H9 (cell line): Measurements from ENCODE around the gene BTNL3. TPM values are rescaled to one million over a fixed set of nuclear protein-coding genes. Genes with fewer than 3 reads are reported as not detected.

Source experiments
- DNase-seq: peaks from one replicate; pipeline ENCODE4 v3.0.0-alpha.2; 2017
- H2AFZ ChIP-seq: one replicate; pipeline ENCODE4 v1.6.1; 2013; ENCODE audit warnings: mild to moderate bottlenecking, low read length, control low read depth, moderate library complexity
- H2AK5ac ChIP-seq: 2 replicates; pipeline ENCODE4 v1.6.1; 2013; ENCODE audit warnings: low read length, control low read depth, mixed read lengths; ENCODE audit not compliant: insufficient read length
- H2BK120ac ChIP-seq: one replicate; pipeline ENCODE4 v1.6.1; 2013; ENCODE audit warnings: low read depth, mild to moderate bottlenecking, low read length, control low read depth, inconsistent platforms; ENCODE audit not compliant: poor library complexity, severe bottlenecking
- H2BK12ac ChIP-seq: 2 replicates; pipeline ENCODE4 v1.6.1; 2013; ENCODE audit warnings: low read length, control low read depth, mixed read lengths, low read depth; ENCODE audit not compliant: insufficient read length
- H2BK15ac ChIP-seq: 2 replicates; pipeline ENCODE4 v1.6.1; 2013; ENCODE audit warnings: low read depth, low read length, control low read depth
- H2BK20ac ChIP-seq: one replicate; pipeline ENCODE4 v1.6.1; 2013; ENCODE audit warnings: low read depth, mild to moderate bottlenecking, low read length, control low read depth, inconsistent platforms; ENCODE audit not compliant: poor library complexity, severe bottlenecking
- H2BK5ac ChIP-seq: 2 replicates; pipeline ENCODE4 v1.6.1; 2013; ENCODE audit warnings: low read length, control low read depth, mixed read lengths; ENCODE audit not compliant: insufficient read length
- H3K14ac ChIP-seq: 2 replicates; pipeline ENCODE4 v1.6.1; 2013; ENCODE audit warnings: low read length, control low read depth; ENCODE audit not compliant: insufficient read depth
- H3K18ac ChIP-seq: 2 replicates; pipeline ENCODE4 v1.6.1; 2013; ENCODE audit warnings: low read depth, mild to moderate bottlenecking, mixed read lengths, low read length, control low read depth; ENCODE audit not compliant: insufficient read length
- H3K23ac ChIP-seq: 2 replicates; pipeline ENCODE4 v1.6.1; 2013; ENCODE audit warnings: low read length, control low read depth, mixed read lengths, low read depth; ENCODE audit not compliant: insufficient read length
- H3K23me2 ChIP-seq: 2 replicates; pipeline ENCODE4 v1.6.1; 2013; ENCODE audit warnings: low read depth, mild to moderate bottlenecking, mixed read lengths, low read length, control low read depth; ENCODE audit not compliant: insufficient read length, poor library complexity, severe bottlenecking
- H3K27ac ChIP-seq: 2 replicates; pipeline ENCODE4 v1.5.1; 2013; ENCODE audit warnings: low read length, control low read depth, mixed read lengths, low read depth; ENCODE audit not compliant: insufficient read length
- H3K27me3 ChIP-seq: 2 replicates; pipeline ENCODE4 v1.6.1; 2013; ENCODE audit warnings: low read length, control low read depth, inconsistent platforms; ENCODE audit not compliant: insufficient read depth
- H3K4ac ChIP-seq: 2 replicates; pipeline ENCODE4 v1.6.1; 2013; ENCODE audit warnings: low read depth, mild to moderate bottlenecking, control low read depth, inconsistent platforms, low read length, moderate library complexity
- H3K4me1 ChIP-seq: 2 replicates; pipeline ENCODE4 v1.6.1; 2013; ENCODE audit warnings: low read length, control low read depth, inconsistent platforms; ENCODE audit not compliant: insufficient read depth
- H3K4me2 ChIP-seq: 2 replicates; pipeline ENCODE4 v1.6.1; 2013; ENCODE audit warnings: low read length, control low read depth, mixed read lengths; ENCODE audit not compliant: insufficient read length, insufficient read depth
- H3K56ac ChIP-seq: 2 replicates; pipeline ENCODE4 v1.6.1; 2013; ENCODE audit warnings: low read depth, mild to moderate bottlenecking, mixed read lengths, low read length, control low read depth; ENCODE audit not compliant: insufficient read length
- H3K79me1 ChIP-seq: 2 replicates; pipeline ENCODE4 v1.6.1; 2013; ENCODE audit warnings: low read depth, mild to moderate bottlenecking, moderate library complexity, low read length, control low read depth, inconsistent platforms; ENCODE audit not compliant: insufficient read depth, poor library complexity, severe bottlenecking
- H3K79me2 ChIP-seq: 2 replicates; pipeline ENCODE4 v1.6.1; 2013; ENCODE audit warnings: low read length, control low read depth, inconsistent platforms; ENCODE audit not compliant: insufficient read depth
- H3K9ac ChIP-seq: 2 replicates; pipeline ENCODE4 v1.6.1; 2013; ENCODE audit warnings: low read length, control low read depth, mixed read lengths; ENCODE audit not compliant: insufficient read length; ENCODE audit errors: extremely low read depth
- H3K9me3 ChIP-seq: one replicate; pipeline ENCODE4 v1.6.1; 2013; ENCODE audit warnings: low read depth, low read length, inconsistent platforms; ENCODE audit not compliant: control insufficient read depth
- H3T11ph ChIP-seq: one replicate; pipeline ENCODE4 v1.6.1; 2013; ENCODE audit warnings: mild to moderate bottlenecking, low read length, control low read depth, inconsistent platforms
- H4K20me1 ChIP-seq: one replicate; pipeline ENCODE4 v1.6.1; 2013; ENCODE audit not compliant: control insufficient read depth, insufficient read length, insufficient read depth
- H4K5ac ChIP-seq: 2 replicates; pipeline ENCODE4 v1.6.1; 2013; ENCODE audit warnings: low read depth, mild to moderate bottlenecking, mixed read lengths, low read length, control low read depth; ENCODE audit not compliant: insufficient read length
- H4K8ac ChIP-seq: replicated peaks from 2 replicates; pipeline ENCODE4 v1.6.1; 2013; ENCODE audit warnings: low read length, control low read depth, mixed read lengths, low read depth; ENCODE audit not compliant: insufficient read length
- H4K91ac ChIP-seq: 2 replicates; pipeline ENCODE4 v1.6.1; 2013; ENCODE audit warnings: low read depth, mild to moderate bottlenecking, moderate library complexity, mixed read lengths, low read length, control low read depth; ENCODE audit not compliant: insufficient read length
- H3K27ac Mint-ChIP-seq, 3 experiments: 2 replicates in 2 of 3; 3 replicates in 1 of 3; pipeline ENCODE4 v1.8.0; 2020 to 2021; ENCODE audit warnings: mixed read lengths in 3 of 3, mild to moderate bottlenecking in 1 of 3, moderate library complexity in 1 of 3
- H3K27me3 Mint-ChIP-seq: 2 replicates; pipeline ENCODE4 v1.8.0; 2021; ENCODE audit warnings: low read depth, mild to moderate bottlenecking, moderate library complexity, mixed read lengths
- H3K36me3 Mint-ChIP-seq, 3 experiments: 2 replicates in 2 of 3; 3 replicates in 1 of 3; pipeline ENCODE4 v1.8.0; 2020 to 2021; ENCODE audit warnings: low read depth in 3 of 3, mixed read lengths in 3 of 3; ENCODE audit not compliant: insufficient read depth in 1 of 3
- H3K4me1 Mint-ChIP-seq, 2 experiments: 2 replicates each; pipeline ENCODE4 v1.8.0; 2020; ENCODE audit warnings: mixed read lengths in 2 of 2
- H3K4me3 Mint-ChIP-seq, 2 experiments: 2 replicates in 1 of 2; 3 replicates in 1 of 2; pipeline ENCODE4 v1.8.0; 2020 to 2021; ENCODE audit warnings: mild to moderate bottlenecking in 2 of 2, mixed read lengths in 2 of 2, moderate library complexity in 1 of 2
- H3K9me3 Mint-ChIP-seq, 2 experiments: 2 replicates in 1 of 2; 3 replicates in 1 of 2; pipeline ENCODE4 v1.8.0; 2020; ENCODE audit warnings: mild to moderate bottlenecking in 2 of 2, mixed read lengths in 2 of 2, moderate library complexity in 1 of 2
- total RNA-seq: library from RNA; stranded (reverse); gene quantifications from 2 replicates; pipeline ENCODE4 v1.2.1, GENCODE V29; 2021
- TF ChIP-seq, protein P1 (sequence below): fragments of 200-600 bp; sonication (generic); conservative IDR thresholded peaks from 3 replicates; pipeline ENCODE4 v1.8.0; 2021; ENCODE audit warnings: antibody characterized with exemption, mild to moderate bottlenecking

BTNL3 gene
- total RNA-seq, 1 experiment from 2014 or later: not detected

DNA sequence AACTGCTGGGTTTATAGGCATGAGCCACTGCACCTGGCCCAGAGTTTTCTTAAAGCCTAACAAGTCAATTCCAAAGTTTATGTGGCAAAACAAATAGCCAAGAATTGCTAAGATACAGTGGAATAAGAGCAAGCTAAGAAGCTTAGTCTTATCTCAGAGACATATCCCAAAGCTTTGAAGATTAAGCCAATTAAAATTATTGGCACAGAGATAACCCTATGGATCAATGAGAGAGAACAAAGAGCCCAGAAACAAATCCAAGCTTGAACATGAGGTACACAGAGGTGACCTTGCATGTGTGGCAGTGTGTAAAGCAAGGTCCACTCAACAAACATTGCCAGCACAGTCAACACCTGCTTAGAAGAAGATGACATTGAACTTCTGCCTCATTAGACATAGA, 13.3 kb downstream of the BTNL3 start:
- peaks cover 3% of the 10 kb centered on the region for H3K27me3 Mint-ChIP-seq
- no peak overlapping the region for H3K27ac Mint-ChIP-seq
- H3K9me3 Mint-ChIP-seq: peaks cover 2 to 8% of the 10 kb centered on the region in 2 experiments; a peak in 3 of 5 replicates
- no peak overlapping the region for H3K4me3 Mint-ChIP-seq
- Histone ChIP-seq H4K8ac (no peak overlapping the region), H3K4ac (no peak overlapping the region), H2AK5ac (no peak overlapping the region), H3K23me2 (no peaks in the 10 kb centered on the region), H3K4me1 (no peaks in the 10 kb centered on the region), H4K20me1 (no peaks in the 10 kb centered on the region), H3K79me2 (no peaks in the 10 kb centered on the region), H3K14ac (no peak overlapping the region), H3K4me2 (no peak overlapping the region), H2BK5ac (no peak overlapping the region), H2BK12ac (no peak overlapping the region), H3K18ac (no peak overlapping the region), H2AFZ (no peak overlapping the region), H2BK120ac (no peak overlapping the region), H3K56ac (no peak overlapping the region), H4K5ac (no peak overlapping the region), H3T11ph (no peak overlapping the region), H4K91ac (no peak overlapping the region), H3K9ac (no peak overlapping the region), H3K23ac (no peak overlapping the region), H3K27me3 (no peaks in the 10 kb centered on the region), H3K27ac (no peak overlapping the region), H3K79me1 (no peaks in the 10 kb centered on the region), H2BK15ac (no peak overlapping the region), H3K9me3 (no peaks in the 10 kb centered on the region), H2BK20ac (no peak overlapping the region)
- H3K36me3 Mint-ChIP-seq: no peaks in the 10 kb centered on the region
- DNase-seq: no peak
- no peaks in the 10 kb centered on the region for H3K4me1 Mint-ChIP-seq
- TF ChIP-seq, protein P1, sequence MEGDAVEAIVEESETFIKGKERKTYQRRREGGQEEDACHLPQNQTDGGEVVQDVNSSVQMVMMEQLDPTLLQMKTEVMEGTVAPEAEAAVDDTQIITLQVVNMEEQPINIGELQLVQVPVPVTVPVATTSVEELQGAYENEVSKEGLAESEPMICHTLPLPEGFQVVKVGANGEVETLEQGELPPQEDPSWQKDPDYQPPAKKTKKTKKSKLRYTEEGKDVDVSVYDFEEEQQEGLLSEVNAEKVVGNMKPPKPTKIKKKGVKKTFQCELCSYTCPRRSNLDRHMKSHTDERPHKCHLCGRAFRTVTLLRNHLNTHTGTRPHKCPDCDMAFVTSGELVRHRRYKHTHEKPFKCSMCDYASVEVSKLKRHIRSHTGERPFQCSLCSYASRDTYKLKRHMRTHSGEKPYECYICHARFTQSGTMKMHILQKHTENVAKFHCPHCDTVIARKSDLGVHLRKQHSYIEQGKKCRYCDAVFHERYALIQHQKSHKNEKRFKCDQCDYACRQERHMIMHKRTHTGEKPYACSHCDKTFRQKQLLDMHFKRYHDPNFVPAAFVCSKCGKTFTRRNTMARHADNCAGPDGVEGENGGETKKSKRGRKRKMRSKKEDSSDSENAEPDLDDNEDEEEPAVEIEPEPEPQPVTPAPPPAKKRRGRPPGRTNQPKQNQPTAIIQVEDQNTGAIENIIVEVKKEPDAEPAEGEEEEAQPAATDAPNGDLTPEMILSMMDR: no peak
